Kasumi-1 (cell line): ENCODE results near the gene KCNAB2.

Experiments used
- DNase-seq, 2 experiments: peaks; one replicate each; lab custom pipeline; 2025; lab: John Stamatoyannopoulos, UW

KCNAB2 gene

GRCh38 chr1:6109688-6110087, 64.0 kb downstream of the KCNAB2 start:
- no peak for DNase-seq

GRCh38 chr1:6110326-6110725, 64.6 kb downstream of the KCNAB2 start:
- DNase-seq, result no peak

GRCh38 chr1:6111571-6111970, 65.9 kb downstream of the KCNAB2 start:
- DNase-seq, result no peak

- no peak for DNase-seq
Measured at GRCh38 chr1:6111991-6112689, 66.5 kb downstream of the KCNAB2 start.

- no peak for DNase-seq
Measured at GRCh38 chr1:6112690-6113005, 67.0 kb downstream of the KCNAB2 start.

- no peak for DNase-seq
Measured at GRCh38 chr1:6113116-6113515, 67.4 kb downstream of the KCNAB2 start.

GRCh38 chr1:6113745-6114144, 68.1 kb downstream of the KCNAB2 start:
- no peak for DNase-seq

GRCh38 chr1:6116137-6116536, 70.4 kb downstream of the KCNAB2 start:
- no peak for DNase-seq

GRCh38 chr1:6117064-6117463, 71.4 kb downstream of the KCNAB2 start:
- DNase-seq, result no peak

GRCh38 chr1:6117624-6118023, 71.9 kb downstream of the KCNAB2 start:
- DNase-seq, result no peak

GRCh38 chr1:6118415-6118814, 72.7 kb downstream of the KCNAB2 start:
- DNase-seq, result no peak

GRCh38 chr1:6121021-6121421, 75.3 kb downstream of the KCNAB2 start:
- no peak for DNase-seq

- no peak for DNase-seq
Measured at GRCh38 chr1:6121651-6122370, 76.1 kb downstream of the KCNAB2 start.

- peak; percentile 33 to 67 for DNase-seq
Measured at GRCh38 chr1:6123083-6123482, 77.4 kb downstream of the KCNAB2 start.

GRCh38 chr1:6123816-6124215, 78.1 kb downstream of the KCNAB2 start:
- DNase-seq, result no peak

GRCh38 chr1:6124341-6124740, 78.7 kb downstream of the KCNAB2 start:
- no peak for DNase-seq

GRCh38 chr1:6124746-6125365, 79.2 kb downstream of the KCNAB2 start:
- no peak for DNase-seq

- DNase-seq, result no peak
Measured at GRCh38 chr1:6125366-6125765, 79.7 kb downstream of the KCNAB2 start.

GRCh38 chr1:6126028-6126427, 80.3 kb downstream of the KCNAB2 start:
- no peak for DNase-seq

GRCh38 chr1:6126521-6127067, 80.9 kb downstream of the KCNAB2 start:
- DNase-seq, result no peak

GRCh38 chr1:6127587-6128163, 82.0 kb downstream of the KCNAB2 start:
- DNase-seq, result no peak

- DNase-seq, result no peak
Measured at GRCh38 chr1:6128276-6129081, 82.8 kb downstream of the KCNAB2 start.
